NCI-H526 (cell line): ENCODE data around the gene RPS15.

ENCODE experiments used
- DNase-seq, 2 experiments: peaks; one replicate each; lab custom pipeline; 2025; lab: John Stamatoyannopoulos, UW

Gene RPS15

GRCh38 chr19:1483979-1484428 is 45.8 kb downstream of the RPS15 start:
- DNase-seq = no peak

GRCh38 chr19:1486720-1487575 is 48.8 kb downstream of the RPS15 start:
- no peak for DNase-seq

DNA sequence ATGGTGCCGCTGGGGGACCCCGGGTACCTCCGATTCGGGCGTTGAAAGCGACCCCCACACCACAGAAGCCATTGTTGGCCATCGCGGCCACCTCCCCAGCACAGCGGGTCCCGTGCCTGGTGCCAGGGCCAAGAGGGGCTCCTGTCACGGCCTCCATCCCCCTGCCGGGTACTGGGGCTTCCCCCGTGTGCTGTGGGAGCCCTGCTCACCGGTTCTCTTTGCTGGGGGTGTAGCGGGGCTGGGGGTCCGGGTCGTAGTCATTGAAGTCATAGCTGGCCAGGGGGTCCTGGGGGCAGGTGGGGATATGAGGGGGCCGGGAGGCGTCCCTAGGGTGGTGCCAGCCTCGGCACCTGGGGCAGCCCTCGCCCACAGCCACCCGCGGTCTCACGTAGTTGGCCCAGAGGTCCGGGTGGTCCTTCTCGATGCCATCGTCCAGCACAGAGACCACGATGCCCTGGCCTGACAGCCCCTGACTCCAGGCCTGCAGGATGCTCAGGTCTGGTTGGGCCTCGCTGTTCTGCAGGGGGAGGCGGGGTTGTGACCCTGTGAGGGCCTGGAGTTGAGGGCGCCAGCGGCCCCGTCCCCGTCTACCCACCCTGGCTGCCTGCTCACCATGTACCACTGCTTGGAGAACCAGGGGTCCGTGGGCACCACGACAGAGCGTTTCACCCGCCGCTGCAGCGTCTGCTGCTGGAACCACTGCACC is 49.5 kb downstream of the RPS15 start:
- DNase-seq = no peak

GRCh38 chr19:1488282-1488601 is 50.0 kb downstream of the RPS15 start:
- DNase-seq = no peak

DNA sequence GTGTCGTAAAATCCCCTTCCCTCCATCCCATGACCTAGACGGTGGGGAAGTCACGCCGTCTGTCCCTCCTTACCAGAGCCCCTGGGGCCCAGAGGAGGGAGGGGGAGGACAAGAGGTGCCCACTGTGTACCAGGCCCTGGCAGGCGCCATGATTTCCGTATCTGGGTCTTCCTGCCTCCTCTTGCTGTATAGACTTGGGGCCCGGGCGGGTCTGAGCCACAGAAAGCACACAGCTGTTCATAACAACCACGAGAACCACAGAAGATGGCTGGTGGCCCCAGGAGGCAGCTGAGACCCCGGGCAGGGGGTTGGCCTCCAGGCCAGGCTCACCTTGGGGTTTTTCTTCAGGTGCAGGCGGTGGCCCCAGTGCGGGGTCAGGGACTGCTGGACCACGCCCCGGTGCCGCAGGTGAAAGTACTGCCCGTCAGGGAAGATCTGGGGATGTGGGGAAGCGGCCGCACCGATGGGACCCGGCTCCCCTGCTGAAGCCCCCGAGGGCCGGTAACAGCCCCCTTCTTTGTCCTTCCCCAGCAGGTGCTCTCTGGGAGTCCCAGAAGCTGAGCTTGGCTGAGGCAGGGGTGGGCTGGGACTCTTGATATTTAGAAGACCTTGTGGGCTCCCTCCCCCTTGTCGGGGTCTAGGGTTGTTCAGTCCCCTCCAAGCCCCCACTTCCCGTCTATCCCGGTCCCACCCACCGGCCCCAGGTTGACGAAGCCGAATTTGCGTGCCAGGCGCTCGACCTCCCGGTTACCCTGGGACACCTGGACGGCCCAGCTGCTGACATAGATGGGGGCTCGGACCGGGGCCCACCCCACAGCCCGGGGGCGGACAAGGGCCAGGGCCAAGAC is 51.5 kb downstream of the RPS15 start:
- DNase-seq = no peak
